ENCODE data around the gene PLK4. TPM values are rescaled to one million over a fixed set of nuclear protein-coding genes. Genes with fewer than 3 reads are reported as not detected.

PLK4 gene
- total RNA-seq, 1 donor from 2014 or later: 0.69 TPM

GRCh38 chr4:127846765-127847164 is 33.9 kb upstream of the PLK4 start:
- TF ChIP-seq CTCF (IDR thresholded peaks at IDR 0.05): no peak
- Histone ChIP-seq H3K9me3 (peaks cover 28% of the 10 kb centered on the region), H3K4me1 (no peaks in the 10 kb centered on the region), H3K27ac (no peak overlapping the region), H3K4me3 (no peak overlapping the region), H3K36me3 (no peaks in the 10 kb centered on the region), H3K27me3 (no peaks in the 10 kb centered on the region)
- no peak for ATAC-seq
- no peak for DNase-seq
- intact Hi-C loops (cut with DNase I): no loop called here

GRCh38 chr4:127849505-127850234 is 31.0 kb upstream of the PLK4 start:
- no peaks in the 10 kb centered on the region for H3K27me3 ChIP-seq
- H3K36me3 ChIP-seq: no peaks in the 10 kb centered on the region
- no peaks in the 10 kb centered on the region for H3K4me1 ChIP-seq
- ATAC-seq (no peak), DNase-seq (no peak)
- no peak for TF ChIP-seq CTCF (IDR thresholded peaks at IDR 0.05)
- intact Hi-C loops (cut with DNase I): no loop called here
- no peak overlapping the region for H3K4me3 ChIP-seq
- peaks cover 30% of the 10 kb centered on the region for H3K9me3 ChIP-seq
- H3K27ac ChIP-seq: no peak overlapping the region

- no peaks in the 10 kb centered on the region for H3K36me3 ChIP-seq
- peaks cover 3% of the 10 kb centered on the region for H3K4me1 ChIP-seq
- ATAC-seq (no peak), DNase-seq (no peak)
- no peak overlapping the region for H3K27ac ChIP-seq
- intact Hi-C loops (cut with DNase I): no loop called here
- no peak for TF ChIP-seq CTCF (IDR thresholded peaks at IDR 0.05)
- no peak overlapping the region for H3K4me3 ChIP-seq
- H3K27me3 ChIP-seq: no peaks in the 10 kb centered on the region
- H3K9me3 ChIP-seq: peaks cover 25% of the 10 kb centered on the region
Observed at GRCh38 chr4:127852661-127853060, 28.0 kb upstream of the PLK4 start.

- no peaks in the 10 kb centered on the region for H3K36me3 ChIP-seq
- H3K4me3 ChIP-seq: no peak overlapping the region
- ATAC-seq (no peak), DNase-seq (no peak)
- no peaks in the 10 kb centered on the region for H3K27me3 ChIP-seq
- H3K27ac ChIP-seq: no peak overlapping the region
- H3K9me3 ChIP-seq: peaks cover 7% of the 10 kb centered on the region
- H3K4me1 ChIP-seq: peaks cover 3% of the 10 kb centered on the region
- no peak for TF ChIP-seq CTCF (IDR thresholded peaks at IDR 0.05)
- intact Hi-C loops (cut with DNase I): no loop called here
Observed at GRCh38 chr4:127856196-127856812, 24.4 kb upstream of the PLK4 start.

- ATAC-seq: peak; percentile 59
Observed at GRCh38 chr4:127856813-127857447, 23.8 kb upstream of the PLK4 start.

More at GRCh38 chr4:127856813-127857447, 23.8 kb upstream of the PLK4 start:
- no peaks in the 10 kb centered on the region for H3K36me3 ChIP-seq
- H3K4me3 ChIP-seq: no peak overlapping the region
- no peak for TF ChIP-seq CTCF (IDR thresholded peaks at IDR 0.05)
- intact Hi-C loops (cut with DNase I): no loop called here
- H3K27me3 ChIP-seq: no peaks in the 10 kb centered on the region
- H3K4me1 ChIP-seq: peaks cover 3% of the 10 kb centered on the region
- H3K27ac ChIP-seq: no peak overlapping the region
- DNase-seq: no peak
- H3K9me3 ChIP-seq: peaks cover under 1% of the 10 kb centered on the region
